ENCODE measurements around the gene CCDC127. TPM values are rescaled to one million over a fixed set of nuclear protein-coding genes. Genes with fewer than 3 reads are reported as not detected.

The CCDC127 gene
- total and polyA plus RNA-seq, 5 donors, result 6.1 to 9.8 (median 8.1) TPM

- 91% methylated on average over 36 of the region's 36 CpGs for WGBS
- H3K9me3 ChIP-seq (ENCODE audit: control insufficient read depth, low read length), result no peaks in the 10 kb centered on the region
- H3K27me3 ChIP-seq (ENCODE audit: control insufficient read depth, insufficient read depth), result no peaks in the 10 kb centered on the region
- intact Hi-C loops (cut with DNase I), result no loop called here
- DNase-seq (peak in 1 of 3 donors; percentile 58), ATAC-seq (no peak)
- peak overlapping the region; percentile 50 for H3K27ac ChIP-seq (ENCODE audit: low read length)
- peaks cover 2% of the 10 kb centered on the region for H3K4me1 ChIP-seq (ENCODE audit: control insufficient read depth, insufficient read depth, low read length)
- no peak overlapping the region for H3K4me3 ChIP-seq (ENCODE audit: low read length)
These were observed 23.2 kb downstream of the CCDC127 start for GRCh38 chr5:194603-195209.

DNA sequence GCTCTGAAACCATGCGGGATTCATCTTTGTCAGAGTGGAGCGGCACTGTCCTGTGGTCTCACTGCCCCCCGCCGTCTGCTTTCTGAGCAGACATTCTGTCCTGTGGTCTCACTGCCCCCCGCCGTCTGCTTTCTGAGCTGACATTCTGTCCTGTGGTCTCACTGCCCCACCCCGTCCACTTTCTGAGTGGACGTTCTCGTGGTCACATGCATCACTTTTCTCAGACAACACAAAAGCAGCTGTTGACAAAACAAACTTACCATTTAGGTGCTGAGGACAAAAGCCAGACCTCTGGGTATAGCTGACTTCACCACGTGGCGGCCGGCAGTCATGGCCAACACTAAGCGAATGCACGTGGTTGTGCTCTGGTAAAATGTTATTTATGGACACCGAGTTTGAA is 23.9 kb downstream of the CCDC127 start:
- DNase-seq, result peak in 2 of 3 donors; percentile 64 to 76
- peaks cover 2% of the 10 kb centered on the region for H3K4me1 ChIP-seq (ENCODE audit: control insufficient read depth, insufficient read depth, low read length)
- 67% methylated on average over 15 of the region's 15 CpGs for WGBS
- ATAC-seq, result peak; percentile 9 to 23
- no peaks in the 10 kb centered on the region for H3K27me3 ChIP-seq (ENCODE audit: control insufficient read depth, insufficient read depth)
- peak overlapping the region; percentile 46 for H3K27ac ChIP-seq (ENCODE audit: low read length)
- H3K4me3 ChIP-seq (ENCODE audit: low read length), result no peak overlapping the region
- H3K9me3 ChIP-seq (ENCODE audit: control insufficient read depth, low read length), result no peaks in the 10 kb centered on the region
- intact Hi-C loops (cut with DNase I), result no loop called here

DNA sequence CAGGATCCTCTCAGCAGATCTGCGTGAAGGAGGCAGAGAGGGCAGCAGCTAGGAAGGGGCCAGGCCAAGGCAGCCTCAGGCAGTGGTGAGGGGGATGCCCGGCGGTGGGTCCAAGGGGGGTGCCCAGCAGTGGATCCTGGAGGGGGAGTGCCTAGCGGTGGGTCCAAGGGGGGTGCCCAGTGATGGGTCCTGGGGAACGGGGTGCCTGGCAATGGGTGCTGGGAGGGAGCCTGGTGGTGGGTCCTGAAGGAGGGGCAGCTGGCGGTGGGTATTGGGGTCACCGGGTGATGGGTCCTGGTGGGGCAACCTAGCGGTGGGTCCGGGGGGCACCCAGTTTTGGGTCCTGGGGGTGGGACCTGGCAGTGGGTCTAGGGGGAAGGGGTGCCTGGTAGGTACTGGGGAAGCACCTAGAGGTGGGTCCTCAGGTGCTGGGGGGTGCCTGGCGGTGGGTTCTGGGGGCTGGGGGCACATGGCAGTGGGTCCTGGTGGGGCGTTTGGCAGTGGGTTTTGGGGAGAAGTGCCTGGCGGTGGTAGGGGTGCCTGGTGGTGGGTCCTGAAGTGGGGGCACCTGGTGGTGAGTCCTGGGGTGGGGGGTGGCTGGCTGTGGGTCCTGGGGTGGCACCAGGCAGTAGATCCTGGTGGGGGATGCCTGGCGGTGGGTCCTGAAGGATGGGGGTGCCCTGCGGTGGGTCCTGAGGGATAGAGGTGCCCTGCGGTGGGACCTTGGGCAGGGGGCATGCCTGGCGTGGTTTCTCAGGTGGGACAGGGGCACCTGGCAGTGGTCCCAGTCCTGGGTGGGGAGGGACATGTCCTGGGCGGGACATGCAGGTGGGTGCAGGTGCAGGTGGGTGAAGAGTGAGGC is 24.8 kb downstream of the CCDC127 start:
- Histone ChIP-seq H3K9me3 (ENCODE audit: control insufficient read depth, low read length) (no peaks in the 10 kb centered on the region), H3K27ac (ENCODE audit: low read length) (peak overlapping the region; percentile 34), H3K4me1 (ENCODE audit: control insufficient read depth, insufficient read depth, low read length) (peaks cover 3% of the 10 kb centered on the region), H3K27me3 (ENCODE audit: control insufficient read depth, insufficient read depth) (no peaks in the 10 kb centered on the region), H3K4me3 (ENCODE audit: low read length) (peak overlapping the region; percentile 3)
- WGBS, result 89% methylated on average over 17 of the region's 17 CpGs
- ATAC-seq (no peak), DNase-seq (peak in 2 of 3 donors; percentile 46 to 60)
- intact Hi-C loops (cut with DNase I), result no loop called here

DNA sequence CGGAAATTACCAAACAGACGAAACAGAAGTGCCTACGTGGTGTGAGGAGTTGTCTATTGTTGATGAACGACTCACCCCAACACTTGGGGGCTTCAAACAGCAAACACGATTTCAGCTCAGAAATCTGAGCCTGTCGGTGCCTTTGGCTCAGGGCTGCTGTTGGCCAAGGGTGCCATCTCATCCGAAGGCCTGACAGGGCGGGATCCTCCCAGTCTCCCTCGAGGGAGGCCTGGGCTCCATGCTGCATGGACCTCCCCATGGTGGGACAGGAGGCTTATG is 25.3 kb downstream of the CCDC127 start:
- ATAC-seq (no peak), DNase-seq (peak in 1 of 3 donors; percentile 28)
- intact Hi-C loops (cut with DNase I), result no loop called here
- Histone ChIP-seq H3K27ac (ENCODE audit: low read length) (peak overlapping the region; percentile 34), H3K27me3 (ENCODE audit: control insufficient read depth, insufficient read depth) (no peaks in the 10 kb centered on the region), H3K4me1 (ENCODE audit: control insufficient read depth, insufficient read depth, low read length) (peaks cover 4% of the 10 kb centered on the region), H3K4me3 (ENCODE audit: low read length) (no peak overlapping the region), H3K9me3 (ENCODE audit: control insufficient read depth, low read length) (no peaks in the 10 kb centered on the region)
- 77% methylated on average over 9 of the region's 9 CpGs for WGBS

- intact Hi-C loops (cut with DNase I), result no loop called here
- no peak for ATAC-seq
- no peaks in the 10 kb centered on the region for H3K27me3 ChIP-seq (ENCODE audit: control insufficient read depth, insufficient read depth)
- H3K4me3 ChIP-seq (ENCODE audit: low read length), result no peak overlapping the region
- H3K27ac ChIP-seq (ENCODE audit: low read length), result peak overlapping the region; percentile 40
- H3K9me3 ChIP-seq (ENCODE audit: control insufficient read depth, low read length), result no peaks in the 10 kb centered on the region
- H3K4me1 ChIP-seq (ENCODE audit: control insufficient read depth, insufficient read depth, low read length), result peaks cover 4% of the 10 kb centered on the region
- WGBS, result 82% methylated on average over 46 of the region's 46 CpGs
- peak in 2 of 3 donors; percentile 44 to 47 for DNase-seq
These were observed 25.8 kb downstream of the CCDC127 start for GRCh38 chr5:191949-192690.

- ATAC-seq (peak; percentile 60 to 61), DNase-seq (peak; percentile 66 to 88 (median 84))
- Histone ChIP-seq H3K4me3 (ENCODE audit: low read length) (no peak within 1 kb of the TSS), H3K27me3 (ENCODE audit: control insufficient read depth, insufficient read depth) (no peaks in the 10 kb centered on the region), H3K9me3 (ENCODE audit: control insufficient read depth, low read length) (no peaks in the 10 kb centered on the region), H3K4me1 (ENCODE audit: control insufficient read depth, insufficient read depth, low read length) (peaks cover 4% of the 10 kb centered on the region), H3K27ac (ENCODE audit: low read length) (peak within 1 kb of the TSS; percentile 87)
- 19% methylated on average over 56 of the region's 56 CpGs for WGBS
- intact Hi-C loops (cut with DNase I), result no loop called here
These were observed 26.7 kb downstream of the CCDC127 start, which contains the start of gene LRRC14B for GRCh38 chr5:191036-191948. Gene LRRC14B, plus strand, starts transcription at chr5:191495. Its CDS starts 44 bp downstream, at chr5:191539.

DNA sequence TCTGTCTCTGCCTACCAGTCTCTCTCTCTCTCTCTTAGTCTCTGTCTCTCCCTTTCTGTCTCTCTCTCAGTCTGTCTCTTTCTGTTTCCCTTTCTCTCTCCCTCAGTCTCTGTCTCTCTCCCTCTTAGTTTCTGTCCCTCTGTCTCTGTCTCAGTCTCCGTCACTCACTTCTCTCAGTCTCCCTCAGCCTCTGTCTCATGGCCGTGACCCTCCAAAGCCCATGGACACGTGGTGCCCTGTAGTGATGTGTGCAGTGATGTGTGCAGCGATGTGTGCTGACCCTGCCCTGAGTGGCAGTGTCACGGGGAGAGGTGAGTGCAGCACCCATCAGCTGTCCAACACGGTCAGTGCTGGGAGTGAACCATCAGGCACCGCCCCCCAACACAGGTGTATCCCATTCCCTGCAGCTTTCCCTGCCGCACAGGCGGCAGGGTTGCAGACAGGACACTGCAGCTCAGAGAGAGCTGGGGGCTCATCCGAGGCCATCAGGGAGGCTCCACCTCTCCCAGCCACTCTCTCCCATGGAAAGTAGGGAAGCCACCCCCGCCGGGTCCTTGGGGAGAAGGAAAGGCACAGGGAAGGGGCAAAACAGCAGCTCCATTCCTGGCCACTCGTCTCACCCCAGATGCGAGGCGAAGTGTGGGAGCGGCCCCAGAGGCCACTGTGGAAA is 27.5 kb downstream of the CCDC127 start:
- intact Hi-C loops (cut with DNase I), result no loop called here
- 45% methylated on average over 16 of the region's 16 CpGs for WGBS

GRCh38 chr5:189976-190365 is 28.0 kb downstream of the CCDC127 start:
- peak overlapping the region; percentile 87 for H3K27ac ChIP-seq (ENCODE audit: low read length)
- intact Hi-C loops (cut with DNase I), result no loop called here
- DNase-seq (peak in 1 of 3 donors; percentile 48), ATAC-seq (no peak)
- H3K4me3 ChIP-seq (ENCODE audit: low read length), result no peak overlapping the region
- H3K4me1 ChIP-seq (ENCODE audit: control insufficient read depth, insufficient read depth, low read length), result peaks cover 4% of the 10 kb centered on the region
- WGBS, result 53% methylated on average over 11 of the region's 11 CpGs
- H3K27me3 ChIP-seq (ENCODE audit: control insufficient read depth, insufficient read depth), result no peaks in the 10 kb centered on the region
- H3K9me3 ChIP-seq (ENCODE audit: control insufficient read depth, low read length), result no peaks in the 10 kb centered on the region

More for the DNA sequence above, 27.5 kb downstream of the CCDC127 start:
- Histone ChIP-seq H3K27ac (ENCODE audit: low read length) (peak overlapping the region; percentile 87), H3K4me3 (ENCODE audit: low read length) (no peak overlapping the region), H3K4me1 (ENCODE audit: control insufficient read depth, insufficient read depth, low read length) (peaks cover 4% of the 10 kb centered on the region), H3K27me3 (ENCODE audit: control insufficient read depth, insufficient read depth) (no peaks in the 10 kb centered on the region), H3K9me3 (ENCODE audit: control insufficient read depth, low read length) (no peaks in the 10 kb centered on the region)
- DNase-seq (peak in 2 of 3 donors; percentile 46 to 57), ATAC-seq (peak in 1 of 2 donors; percentile 4)

- ATAC-seq (no peak), DNase-seq (peak in 1 of 3 donors; percentile 34)
- no peak overlapping the region for H3K4me3 ChIP-seq (ENCODE audit: low read length)
- intact Hi-C loops (cut with DNase I), result no loop called here
- 80% methylated on average over 10 of the region's 10 CpGs for WGBS
- no peaks in the 10 kb centered on the region for H3K9me3 ChIP-seq (ENCODE audit: control insufficient read depth, low read length)
- H3K27ac ChIP-seq (ENCODE audit: low read length), result no peak overlapping the region
- H3K4me1 ChIP-seq (ENCODE audit: control insufficient read depth, insufficient read depth, low read length), result peaks cover 4% of the 10 kb centered on the region
- no peaks in the 10 kb centered on the region for H3K27me3 ChIP-seq (ENCODE audit: control insufficient read depth, insufficient read depth)
These were observed 28.5 kb downstream of the CCDC127 start for GRCh38 chr5:189486-189885.
